ENCODE results near the gene C1S. TPM values are rescaled to one million over a fixed set of nuclear protein-coding genes. Genes with fewer than 3 reads are reported as not detected.

The C1S gene
- total RNA-seq, 1 experiment from 2014 or later = 7.1 TPM

DNA sequence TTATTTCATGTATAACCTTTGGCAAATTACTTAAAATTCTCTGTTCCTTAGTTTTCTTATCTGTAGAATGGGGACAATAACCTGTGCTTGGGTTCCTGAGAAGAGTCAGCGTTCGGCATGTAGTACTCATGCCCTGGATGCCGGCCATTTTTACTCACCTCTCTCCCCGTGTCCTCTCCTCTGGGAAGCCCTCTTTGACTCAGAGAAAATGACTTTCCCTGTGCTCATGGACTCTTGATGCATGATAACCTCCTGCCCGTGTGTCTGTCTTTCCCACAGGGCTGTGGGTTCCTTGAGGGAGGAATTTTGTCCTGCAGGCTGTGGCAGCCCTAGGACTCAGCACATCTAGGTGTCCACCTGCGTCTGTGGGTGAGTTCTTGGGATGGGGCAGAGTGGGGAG, 54.3 kb downstream of the C1S start:
- Mint-ChIP-seq H3K4me1 (ENCODE audit: low read depth, unreplicated experiment) (peaks cover under 1% of the 10 kb centered on the region), H3K36me3 (ENCODE audit: insufficient read depth, unreplicated experiment) (peaks cover 18% of the 10 kb centered on the region), H3K4me3 (ENCODE audit: low read depth, unreplicated experiment) (no peak overlapping the region), H3K9me3 (ENCODE audit: low read depth, unreplicated experiment) (no peaks in the 10 kb centered on the region), H3K27me3 (ENCODE audit: unreplicated experiment) (no peaks in the 10 kb centered on the region), H3K27ac (ENCODE audit: unreplicated experiment) (no peak overlapping the region)
- DNase-seq = no peak
- BruUV-seq (replicated peaks) = no TSS peak
- CTCF ChIA-PET = no interaction called here
- intact Hi-C loops (cut with micrococcal nuclease; ENCODE audit: unreplicated experiment) = loop anchor here (5.0 kb wide), 1 partner anchor 168 kb away; no protein-coding TSS in a partner anchor
- TF ChIP-seq, protein P1, sequence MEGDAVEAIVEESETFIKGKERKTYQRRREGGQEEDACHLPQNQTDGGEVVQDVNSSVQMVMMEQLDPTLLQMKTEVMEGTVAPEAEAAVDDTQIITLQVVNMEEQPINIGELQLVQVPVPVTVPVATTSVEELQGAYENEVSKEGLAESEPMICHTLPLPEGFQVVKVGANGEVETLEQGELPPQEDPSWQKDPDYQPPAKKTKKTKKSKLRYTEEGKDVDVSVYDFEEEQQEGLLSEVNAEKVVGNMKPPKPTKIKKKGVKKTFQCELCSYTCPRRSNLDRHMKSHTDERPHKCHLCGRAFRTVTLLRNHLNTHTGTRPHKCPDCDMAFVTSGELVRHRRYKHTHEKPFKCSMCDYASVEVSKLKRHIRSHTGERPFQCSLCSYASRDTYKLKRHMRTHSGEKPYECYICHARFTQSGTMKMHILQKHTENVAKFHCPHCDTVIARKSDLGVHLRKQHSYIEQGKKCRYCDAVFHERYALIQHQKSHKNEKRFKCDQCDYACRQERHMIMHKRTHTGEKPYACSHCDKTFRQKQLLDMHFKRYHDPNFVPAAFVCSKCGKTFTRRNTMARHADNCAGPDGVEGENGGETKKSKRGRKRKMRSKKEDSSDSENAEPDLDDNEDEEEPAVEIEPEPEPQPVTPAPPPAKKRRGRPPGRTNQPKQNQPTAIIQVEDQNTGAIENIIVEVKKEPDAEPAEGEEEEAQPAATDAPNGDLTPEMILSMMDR (IDR thresholded peaks at IDR 0.05; ENCODE audit: unreplicated experiment) = no peak

DNA sequence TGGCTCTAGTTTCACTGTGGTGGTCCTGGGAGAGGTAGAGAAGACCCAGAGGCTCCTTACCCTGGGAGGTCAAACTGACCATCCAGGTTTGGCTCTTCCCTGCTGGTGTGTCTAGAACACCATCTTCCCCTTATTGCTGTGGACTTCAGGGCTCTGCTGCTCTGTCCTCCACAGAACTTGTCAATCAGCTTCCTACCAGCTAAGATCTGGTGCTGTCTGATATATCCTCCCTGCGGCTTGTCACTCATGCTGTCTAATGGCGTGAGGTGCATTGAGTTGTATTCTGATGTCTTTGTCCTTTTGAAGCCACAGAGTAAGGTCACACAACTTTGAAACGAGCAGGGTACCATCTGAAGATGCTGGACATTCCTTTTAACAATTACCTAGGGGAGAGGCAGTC, 55.7 kb downstream of the C1S start:
- no peaks in the 10 kb centered on the region for H3K9me3 Mint-ChIP-seq (ENCODE audit: low read depth, unreplicated experiment)
- no TSS peak for BruUV-seq (replicated peaks)
- H3K4me1 Mint-ChIP-seq (ENCODE audit: low read depth, unreplicated experiment) = no peaks in the 10 kb centered on the region
- H3K27ac Mint-ChIP-seq (ENCODE audit: unreplicated experiment) = no peak overlapping the region
- DNase-seq = no peak
- H3K4me3 Mint-ChIP-seq (ENCODE audit: low read depth, unreplicated experiment) = no peak overlapping the region
- intact Hi-C loops (cut with micrococcal nuclease; ENCODE audit: unreplicated experiment) = no loop called here
- H3K27me3 Mint-ChIP-seq (ENCODE audit: unreplicated experiment) = no peaks in the 10 kb centered on the region
- TF ChIP-seq, protein P1 (IDR thresholded peaks at IDR 0.05; ENCODE audit: unreplicated experiment) = no peak
- peaks cover 18% of the 10 kb centered on the region for H3K36me3 Mint-ChIP-seq (ENCODE audit: insufficient read depth, unreplicated experiment)
- CTCF ChIA-PET = no interaction called here

DNA sequence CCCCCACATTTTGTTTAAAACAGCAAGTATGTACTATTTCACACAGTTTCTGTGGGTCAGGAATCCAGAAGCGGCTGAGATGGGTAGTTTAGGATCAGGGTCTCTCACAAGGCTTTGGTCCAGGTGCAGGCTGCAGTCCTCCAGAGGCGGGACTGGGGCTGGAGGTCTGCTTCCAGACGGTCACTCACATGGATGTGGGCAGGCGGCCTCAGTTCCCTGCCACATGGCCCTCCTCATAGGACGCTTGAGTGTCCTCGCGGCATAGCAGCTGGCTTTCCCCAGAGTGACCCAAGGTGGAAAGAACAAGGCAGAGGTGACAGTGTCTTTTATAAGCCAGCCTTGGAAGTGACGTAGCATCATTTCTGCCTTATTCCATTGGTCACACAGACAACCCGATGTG, 56.4 kb downstream of the C1S start:
- Mint-ChIP-seq H3K4me1 (ENCODE audit: low read depth, unreplicated experiment) (no peaks in the 10 kb centered on the region), H3K9me3 (ENCODE audit: low read depth, unreplicated experiment) (no peaks in the 10 kb centered on the region), H3K27me3 (ENCODE audit: unreplicated experiment) (no peaks in the 10 kb centered on the region), H3K27ac (ENCODE audit: unreplicated experiment) (no peak overlapping the region), H3K4me3 (ENCODE audit: low read depth, unreplicated experiment) (no peak overlapping the region), H3K36me3 (ENCODE audit: insufficient read depth, unreplicated experiment) (peaks cover 18% of the 10 kb centered on the region)
- CTCF ChIA-PET = no interaction called here
- no peak for DNase-seq
- BruUV-seq (replicated peaks) = no TSS peak
- TF ChIP-seq, protein P1 (IDR thresholded peaks at IDR 0.05; ENCODE audit: unreplicated experiment) = no peak
- intact Hi-C loops (cut with micrococcal nuclease; ENCODE audit: unreplicated experiment) = no loop called here

DNA sequence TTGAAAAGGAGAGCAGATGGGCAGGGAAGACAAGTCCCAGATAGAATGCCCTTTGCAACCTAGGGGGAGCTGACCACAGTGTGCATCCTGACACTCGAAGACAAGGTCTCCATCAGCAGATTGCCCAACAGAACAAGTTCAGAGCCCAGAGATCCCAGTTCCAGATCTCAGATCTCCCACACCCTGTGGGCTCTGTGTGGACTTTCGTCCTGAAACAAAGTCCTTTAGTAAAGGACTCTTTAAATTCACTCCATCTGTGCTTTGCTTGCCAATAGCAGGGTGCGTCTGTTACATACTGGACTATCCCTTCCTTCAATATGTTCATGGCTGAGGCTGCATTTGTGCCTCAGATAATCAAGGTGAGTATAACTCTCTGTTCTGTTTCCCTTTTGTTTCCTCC, 57.2 kb downstream of the C1S start:
- no peak for DNase-seq
- H3K27me3 Mint-ChIP-seq (ENCODE audit: unreplicated experiment) = no peaks in the 10 kb centered on the region
- H3K9me3 Mint-ChIP-seq (ENCODE audit: low read depth, unreplicated experiment) = no peaks in the 10 kb centered on the region
- TF ChIP-seq, protein P1 (IDR thresholded peaks at IDR 0.05; ENCODE audit: unreplicated experiment) = no peak
- BruUV-seq (replicated peaks) = no TSS peak
- no peak overlapping the region for H3K27ac Mint-ChIP-seq (ENCODE audit: unreplicated experiment)
- CTCF ChIA-PET = no interaction called here
- no peaks in the 10 kb centered on the region for H3K4me1 Mint-ChIP-seq (ENCODE audit: low read depth, unreplicated experiment)
- intact Hi-C loops (cut with micrococcal nuclease; ENCODE audit: unreplicated experiment) = no loop called here
- peaks cover 18% of the 10 kb centered on the region for H3K36me3 Mint-ChIP-seq (ENCODE audit: insufficient read depth, unreplicated experiment)
- no peak overlapping the region for H3K4me3 Mint-ChIP-seq (ENCODE audit: low read depth, unreplicated experiment)

Measured in Calu3 (cell line).